GM10266 (cell line): ENCODE results near the gene ATP2B3.
A peak's percentile ranks its signal among the peaks of the same experiment; 100 is the strongest.

Source experiments
- DNase-seq: peaks from one replicate; pipeline ENCODE4 v3.0.0; 2012; ENCODE audit errors: extremely low spot score
- TF ChIP-seq, protein P1 (sequence below): IDR thresholded peaks from 2 replicates; pipeline ENCODE4 v1.5.1; 2012; ENCODE audit warnings: mild to moderate bottlenecking, low read depth; ENCODE audit not compliant: control insufficient read depth, insufficient read depth; ENCODE audit errors: missing control alignments

The ATP2B3 gene

DNA sequence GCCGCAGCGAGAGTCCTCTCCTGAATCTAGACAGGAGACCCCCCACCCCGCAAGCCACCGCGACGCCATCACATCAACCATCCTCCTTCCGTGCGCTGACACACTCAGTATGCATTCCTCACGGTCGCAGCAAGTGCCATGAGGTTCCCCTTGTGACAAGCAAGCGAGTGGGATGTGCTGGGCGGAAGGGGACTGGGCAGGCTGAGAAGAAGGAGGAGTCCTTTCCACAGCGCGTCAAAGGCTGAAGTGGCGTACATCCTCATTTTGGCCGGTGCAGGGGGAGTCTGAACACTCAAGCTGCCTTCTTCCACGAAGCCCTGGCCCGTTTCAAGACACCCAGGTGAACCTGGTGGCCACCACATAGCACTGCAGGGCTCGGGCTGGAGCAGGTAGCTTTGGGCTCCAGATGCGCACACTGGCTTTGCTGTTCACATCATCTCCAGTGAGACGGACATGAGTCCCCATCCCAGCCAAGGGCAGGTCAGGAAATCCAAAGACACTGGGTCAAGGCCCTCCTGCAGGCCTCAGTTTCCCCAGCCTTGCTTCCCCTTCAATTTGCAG, 51.1 kb downstream of the ATP2B3 start:
- TF ChIP-seq, protein P1, sequence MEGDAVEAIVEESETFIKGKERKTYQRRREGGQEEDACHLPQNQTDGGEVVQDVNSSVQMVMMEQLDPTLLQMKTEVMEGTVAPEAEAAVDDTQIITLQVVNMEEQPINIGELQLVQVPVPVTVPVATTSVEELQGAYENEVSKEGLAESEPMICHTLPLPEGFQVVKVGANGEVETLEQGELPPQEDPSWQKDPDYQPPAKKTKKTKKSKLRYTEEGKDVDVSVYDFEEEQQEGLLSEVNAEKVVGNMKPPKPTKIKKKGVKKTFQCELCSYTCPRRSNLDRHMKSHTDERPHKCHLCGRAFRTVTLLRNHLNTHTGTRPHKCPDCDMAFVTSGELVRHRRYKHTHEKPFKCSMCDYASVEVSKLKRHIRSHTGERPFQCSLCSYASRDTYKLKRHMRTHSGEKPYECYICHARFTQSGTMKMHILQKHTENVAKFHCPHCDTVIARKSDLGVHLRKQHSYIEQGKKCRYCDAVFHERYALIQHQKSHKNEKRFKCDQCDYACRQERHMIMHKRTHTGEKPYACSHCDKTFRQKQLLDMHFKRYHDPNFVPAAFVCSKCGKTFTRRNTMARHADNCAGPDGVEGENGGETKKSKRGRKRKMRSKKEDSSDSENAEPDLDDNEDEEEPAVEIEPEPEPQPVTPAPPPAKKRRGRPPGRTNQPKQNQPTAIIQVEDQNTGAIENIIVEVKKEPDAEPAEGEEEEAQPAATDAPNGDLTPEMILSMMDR, result no peak

DNA sequence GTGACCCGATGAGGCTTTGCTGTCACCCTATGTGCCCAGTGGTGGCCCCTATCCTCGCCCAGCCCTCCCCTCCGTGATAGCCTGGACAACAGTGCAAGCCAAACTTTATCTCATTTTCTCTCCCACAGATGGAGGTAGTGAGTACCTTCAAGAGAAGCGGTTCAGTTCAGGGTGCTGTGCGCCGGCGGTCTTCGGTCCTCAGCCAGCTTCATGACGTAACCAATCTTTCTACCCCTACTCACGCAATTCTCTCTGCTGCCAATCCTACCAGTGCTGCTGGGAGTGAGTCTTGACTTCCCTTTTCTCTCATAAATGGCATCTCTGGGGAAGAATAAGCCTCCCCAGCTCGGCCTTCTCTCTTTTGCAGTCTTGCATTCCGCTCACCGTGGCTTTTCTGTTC, 52.0 kb downstream of the ATP2B3 start:
- TF ChIP-seq, protein P1, result no peak
- DNase-seq, result no peak

More for the DNA sequence above, 51.1 kb downstream of the ATP2B3 start:
- DNase-seq, result no peak

DNA sequence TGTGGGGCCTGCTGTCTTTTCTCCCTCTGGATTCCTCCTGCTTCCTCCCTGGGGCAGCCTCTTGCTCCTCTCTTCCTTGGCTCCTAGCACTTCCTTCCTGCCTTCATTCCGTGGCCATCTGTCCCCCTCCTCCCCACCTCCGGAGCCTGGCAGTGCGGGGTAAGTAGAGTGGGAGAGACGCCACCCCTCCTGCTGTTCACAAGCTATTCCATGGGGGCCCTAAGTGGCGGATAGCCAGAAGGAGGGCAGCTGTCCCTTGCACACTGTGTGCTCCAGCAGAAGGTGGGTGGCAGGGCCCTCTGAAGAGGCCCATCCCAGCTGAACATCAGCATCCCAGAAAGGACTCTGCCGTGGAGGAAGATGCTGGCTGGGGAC, 54.1 kb downstream of the ATP2B3 start:
- no peak for DNase-seq
- TF ChIP-seq, protein P1, result no peak

DNA sequence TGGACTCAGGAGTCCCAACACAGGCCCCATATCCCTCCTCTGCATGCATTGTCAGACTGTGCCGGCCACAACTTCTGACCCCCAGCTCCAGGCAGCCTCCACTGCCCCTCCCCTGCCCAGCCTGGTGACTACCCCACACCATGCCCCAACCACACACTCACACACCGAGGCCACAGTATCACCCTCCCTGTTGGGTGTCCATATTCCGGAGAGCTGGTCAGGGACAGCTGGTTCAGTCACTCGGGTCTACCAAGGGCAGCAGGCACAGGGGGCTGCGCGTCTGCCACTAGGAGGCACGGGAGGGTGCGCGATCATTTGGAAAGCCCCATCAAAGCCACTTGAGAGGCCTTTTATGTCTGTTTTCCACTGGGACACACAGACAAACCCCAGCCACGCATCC, 55.2 kb downstream of the ATP2B3 start:
- TF ChIP-seq, protein P1, result no peak
- no peak for DNase-seq

DNA sequence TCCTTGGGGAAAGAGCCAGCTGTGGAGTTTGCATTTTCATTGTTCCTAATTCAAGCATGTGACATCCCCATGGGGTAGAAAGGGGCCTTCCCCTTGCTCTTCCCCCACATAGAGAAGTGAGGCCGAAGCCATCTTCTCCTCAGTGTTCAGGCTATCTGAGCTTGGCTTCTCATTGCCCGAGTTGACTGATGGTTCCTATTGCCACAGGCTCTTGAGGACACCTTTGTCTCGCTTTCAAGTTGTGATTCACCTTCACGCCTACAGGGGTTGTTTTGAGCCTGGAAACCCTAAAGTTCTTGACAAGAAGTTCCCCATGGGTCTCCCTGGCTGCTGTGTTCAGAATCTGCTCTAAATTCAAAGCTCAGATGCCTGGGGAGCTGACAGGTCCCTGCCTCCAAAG, 56.5 kb downstream of the ATP2B3 start:
- DNase-seq, result no peak
- TF ChIP-seq, protein P1, result peak; percentile 9

DNA sequence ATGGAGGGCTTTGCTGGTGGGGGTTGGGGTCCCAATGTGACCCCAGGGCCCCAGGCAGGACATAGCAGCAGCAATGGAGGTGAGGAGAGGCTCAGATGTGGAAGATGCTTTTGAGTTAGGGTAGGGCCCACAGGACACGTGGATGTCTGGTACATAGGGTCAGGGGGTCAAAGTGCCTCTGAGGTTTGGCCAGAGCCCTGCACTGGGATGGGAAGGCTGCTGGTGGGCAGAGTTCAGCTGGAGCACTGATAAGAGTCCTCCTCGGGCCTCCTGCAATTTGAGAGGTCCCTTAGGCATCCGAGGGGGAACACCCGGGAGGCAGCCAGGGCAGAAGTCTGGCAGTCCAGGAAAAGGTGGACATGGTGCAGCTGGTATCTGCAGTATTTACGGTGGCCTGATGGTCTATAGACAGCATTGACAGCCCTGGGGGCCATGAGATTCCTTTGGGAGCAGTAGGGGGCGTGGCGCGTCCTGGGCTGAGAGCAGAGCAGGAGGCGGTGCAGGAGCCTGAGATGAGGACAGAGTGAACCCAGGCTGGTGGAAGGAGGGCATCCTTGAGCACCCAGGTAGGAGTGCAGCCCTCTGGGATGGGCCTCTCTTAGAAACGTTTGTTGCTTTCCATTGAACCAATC, 58.9 kb downstream of the ATP2B3 start:
- TF ChIP-seq, protein P1, result no peak
- no peak for DNase-seq

DNA sequence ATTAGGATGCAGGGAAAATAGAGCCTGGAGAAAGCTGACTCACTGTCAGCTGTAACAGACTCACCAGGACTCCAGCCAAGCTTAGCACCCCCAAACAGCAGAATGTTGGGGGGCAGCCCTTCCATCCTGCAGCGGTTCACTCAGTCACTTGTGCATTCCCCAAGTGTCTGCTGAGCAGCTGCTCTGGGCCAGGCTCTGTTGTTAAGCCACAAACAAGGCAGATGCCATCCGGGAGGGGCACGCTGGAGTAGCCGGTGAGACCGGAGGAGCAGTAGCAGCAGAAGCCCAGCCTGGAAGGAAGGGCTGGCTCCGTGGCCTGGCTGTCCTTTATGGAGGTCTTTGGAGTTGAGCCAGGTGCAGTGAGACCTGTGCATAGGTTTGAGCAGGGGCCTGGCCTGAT, 59.5 kb downstream of the ATP2B3 start:
- TF ChIP-seq, protein P1, result no peak
- no peak for DNase-seq
